ENCODE data around the gene PILRA. TPM values are rescaled to one million over a fixed set of nuclear protein-coding genes. Genes with fewer than 3 reads are reported as not detected.
A peak's percentile ranks its signal among the peaks of the same experiment; 100 is the strongest.

Gene PILRA
- total and polyA plus RNA-seq, 4 experiments from 2014 or later, result 0.32 to 5.8 (median 5.7) TPM; not detected in 1

DNA sequence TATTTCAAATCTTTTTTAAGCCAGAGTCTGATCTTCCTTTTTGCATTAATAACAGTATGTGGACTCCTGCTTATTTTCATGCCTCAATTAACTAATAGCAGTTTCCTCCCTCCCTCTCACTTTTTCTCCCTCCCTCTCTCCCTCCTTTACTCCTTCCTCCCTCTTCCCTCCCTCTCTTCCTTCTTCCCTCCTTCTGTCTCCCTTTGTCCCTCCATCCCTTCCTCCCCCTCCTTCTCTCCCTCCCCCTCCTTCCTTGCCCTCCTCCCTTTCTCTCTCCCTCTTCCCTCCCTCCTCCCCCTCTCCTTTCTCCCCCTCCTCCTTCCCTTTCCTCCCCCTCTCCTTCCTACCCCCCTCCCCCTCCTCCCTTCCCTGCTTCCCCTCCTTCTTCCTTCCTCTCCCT, 53.2 kb downstream of the PILRA start:
- no peaks in the 10 kb centered on the region for H3K27me3 ChIP-seq (ENCODE audit: insufficient read depth, low read length)
- no peak overlapping the region for H3K4me3 Mint-ChIP-seq
- DNase-seq, result no peak
- ChIA-PET CTCF (ENCODE audit: partially characterized antibody) (no interaction called here), POLR2A (ENCODE audit: partially characterized antibody) (interaction anchor here (1.0 kb wide), 1 partner anchor 278 kb away, joined by 3 read pairs; no protein-coding TSS in a partner anchor)
- H3K4me3 ChIP-seq (ENCODE audit: low read length in 2 of 2), result no peak overlapping the region
- H3K4me1 Mint-ChIP-seq, result peaks cover 5 to 36% (median 16%) of the 10 kb centered on the region in 4 donors
- H3K36me3 ChIP-seq (ENCODE audit: insufficient read depth, low read length), result no peaks in the 10 kb centered on the region
- peaks cover 0 to 23% of the 10 kb centered on the region in 2 donors for H3K36me3 Mint-ChIP-seq
- H3K27ac Mint-ChIP-seq, result no peak overlapping the region
- H3K9me3 Mint-ChIP-seq, result peaks cover 0 to 12% (median 0%) of the 10 kb centered on the region in 8 donors
- intact Hi-C loops (cut with micrococcal nuclease), result loop anchor here (5.0 kb wide), 1 partner anchor 344 kb away; the partner anchor contains the start of gene ZNF3
- H3K9me3 ChIP-seq (ENCODE audit: control insufficient read depth in 1 of 2, low read length in 2 of 2), result no peaks in the 10 kb centered on the region
- H3K27ac ChIP-seq (ENCODE audit: low read depth, low read length), result no peak overlapping the region
- H3K4me1 ChIP-seq (ENCODE audit: insufficient read depth, low read length), result peaks cover 20% of the 10 kb centered on the region
- peaks cover 0 to 5% of the 10 kb centered on the region in 2 donors for H3K27me3 Mint-ChIP-seq

DNA sequence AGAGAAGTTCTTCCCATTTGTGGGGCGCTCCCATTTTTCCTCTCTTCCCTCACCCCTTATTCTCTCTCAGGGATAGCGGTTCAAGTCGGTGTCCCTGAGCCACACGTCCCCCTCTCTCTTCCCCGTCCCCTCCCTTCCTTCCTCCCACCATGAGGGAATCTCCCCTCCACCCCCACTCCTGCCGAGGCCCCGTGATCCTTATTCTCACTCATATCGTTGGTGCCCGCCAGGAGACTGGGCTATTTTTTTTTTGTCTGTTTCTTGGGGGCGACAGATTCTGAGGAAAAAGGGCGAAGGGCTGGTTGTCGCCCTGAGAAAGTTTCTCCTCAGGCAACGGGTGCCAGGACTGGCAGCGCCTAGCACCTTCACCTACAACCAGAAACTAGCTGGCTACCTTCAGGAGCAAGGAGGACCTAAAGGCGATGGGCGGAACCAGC, 54.5 kb downstream of the PILRA start:
- Histone ChIP-seq H3K4me3 (ENCODE audit: low read length in 2 of 2) (peak overlapping the region in 1 of 2 donors; percentile 95), H3K4me1 (ENCODE audit: insufficient read depth, low read length) (peaks cover 32% of the 10 kb centered on the region), H3K27me3 (ENCODE audit: insufficient read depth, low read length) (no peaks in the 10 kb centered on the region), H3K27ac (ENCODE audit: low read depth, low read length) (peak overlapping the region; percentile 100), H3K36me3 (ENCODE audit: insufficient read depth, low read length) (peaks cover 5% of the 10 kb centered on the region), H3K9me3 (ENCODE audit: control insufficient read depth in 1 of 2, low read length in 2 of 2) (no peaks in the 10 kb centered on the region)
- peaks cover 13 to 48% (median 27%) of the 10 kb centered on the region in 4 donors for H3K4me1 Mint-ChIP-seq
- peaks cover 0 to 5% of the 10 kb centered on the region in 2 donors for H3K27me3 Mint-ChIP-seq
- ChIA-PET POLR2A (ENCODE audit: partially characterized antibody) (interaction anchor here (0.6 to 5.2 kb wide), 32 partner anchors 7 to 1024 kb away, joined by 3 to 80 read pairs (median 8); partner anchors contain the start of genes AGFG2, AP4M1, BUD31 and COPS6), CTCF (ENCODE audit: partially characterized antibody) (interaction anchor here (0.9 to 2.5 kb wide), 6 partner anchors 12 to 278 kb away, joined by 3 to 10 read pairs (median 3); partner anchors contain the start of gene POP7)
- DNase-seq, result no peak
- H3K4me3 Mint-ChIP-seq, result peak overlapping the region in 7 of 8 donors; percentile 91 to 100 (median 99)
- peaks cover 0 to 35% of the 10 kb centered on the region in 2 donors for H3K36me3 Mint-ChIP-seq
- H3K9me3 Mint-ChIP-seq, result peaks cover 0 to 12% (median 0%) of the 10 kb centered on the region in 8 donors
- intact Hi-C loops (cut with micrococcal nuclease), result loop anchor here (1.0 to 5.0 kb wide), 11 partner anchors 9 to 923 kb away; partner anchors contain the start of genes FBXO24, LAMTOR4, LRCH4 and MOSPD3
- H3K27ac Mint-ChIP-seq, result peak overlapping the region; percentile 99 to 100 (median 100)

DNA sequence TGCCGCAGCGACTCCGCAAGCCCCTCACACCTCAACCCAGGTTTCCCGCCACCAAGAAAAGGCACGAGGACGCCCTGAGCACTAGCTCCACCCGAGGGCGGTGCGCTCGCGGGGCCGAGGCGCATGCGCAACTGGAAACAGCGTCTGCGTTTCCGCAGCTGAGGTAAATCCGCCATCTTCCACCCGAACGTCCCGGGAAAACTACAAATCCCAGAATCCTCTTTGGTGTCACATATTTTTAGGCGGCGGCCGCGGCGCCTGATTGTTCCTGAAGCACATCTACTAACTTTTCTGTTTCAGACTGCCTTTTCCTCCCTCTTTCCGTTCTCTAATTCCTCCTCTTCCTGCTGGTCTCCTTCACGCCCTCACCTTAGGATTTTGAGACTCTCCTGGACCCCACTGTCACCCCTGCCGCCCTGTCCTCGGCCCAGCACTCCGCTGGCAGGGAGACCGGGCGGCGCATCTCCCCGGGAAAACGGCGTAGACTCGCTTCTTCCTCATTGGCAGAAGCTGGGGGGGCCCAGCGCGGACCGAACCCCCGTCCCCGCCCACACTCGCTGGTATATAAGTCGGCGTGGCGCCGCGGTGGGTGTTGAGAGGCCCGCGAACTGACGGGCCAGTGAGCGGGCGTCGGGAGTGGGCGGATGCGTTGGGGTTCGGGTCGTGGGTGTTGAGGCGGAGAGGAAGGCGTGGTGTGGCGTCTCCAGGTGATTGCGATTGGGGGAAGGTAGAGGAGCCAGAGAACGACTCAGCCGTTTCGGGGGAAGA, 55.1 kb downstream of the PILRA start, which contains the start of gene ZCWPW1:
Gene ZCWPW1, minus strand, starts transcription at position 505 of the 768 bp plus-strand sequence. CDS start 8,054 bp downstream, outside the sequence.
- Mint-ChIP-seq H3K9me3 (peaks cover 0 to 12% (median 0%) of the 10 kb centered on the region in 8 donors), H3K36me3 (peaks cover 0 to 41% of the 10 kb centered on the region in 2 donors), H3K27me3 (peaks cover 0 to 5% of the 10 kb centered on the region in 2 donors), H3K27ac (peak within 1 kb of the TSS; percentile 99 to 100 (median 100)), H3K4me1 (peaks cover 13 to 54% (median 30%) of the 10 kb centered on the region in 4 donors), H3K4me3 (peak within 1 kb of the TSS; percentile 91 to 100 (median 99))
- Histone ChIP-seq H3K36me3 (ENCODE audit: insufficient read depth, low read length) (peaks cover 6% of the 10 kb centered on the region), H3K4me1 (ENCODE audit: insufficient read depth, low read length) (peaks cover 34% of the 10 kb centered on the region), H3K27ac (ENCODE audit: low read depth, low read length) (peak within 1 kb of the TSS; percentile 100), H3K9me3 (ENCODE audit: control insufficient read depth in 1 of 2, low read length in 2 of 2) (no peaks in the 10 kb centered on the region), H3K27me3 (ENCODE audit: insufficient read depth, low read length) (no peaks in the 10 kb centered on the region), H3K4me3 (ENCODE audit: low read length in 2 of 2) (peak within 1 kb of the TSS; percentile 83 to 95)
- CTCF ChIA-PET (ENCODE audit: partially characterized antibody), result interaction anchor here (0.6 to 2.5 kb wide), 8 partner anchors 13 to 423 kb away, joined by 3 to 10 read pairs (median 3); partner anchors contain the start of gene POP7
- POLR2A ChIA-PET (ENCODE audit: partially characterized antibody), result interaction anchor here (0.6 to 5.2 kb wide), 62 partner anchors 8 to 1997 kb away, joined by 3 to 80 read pairs (median 5); partner anchors contain the start of genes AGFG2, AP4M1, ARPC1B and BUD31
- DNase-seq, result peak; percentile 98
- intact Hi-C loops (cut with micrococcal nuclease), result loop anchor here (1.0 to 5.0 kb wide), 11 partner anchors 8 to 924 kb away; partner anchors contain the start of genes FBXO24, LAMTOR4, LRCH4 and MOSPD3

DNA sequence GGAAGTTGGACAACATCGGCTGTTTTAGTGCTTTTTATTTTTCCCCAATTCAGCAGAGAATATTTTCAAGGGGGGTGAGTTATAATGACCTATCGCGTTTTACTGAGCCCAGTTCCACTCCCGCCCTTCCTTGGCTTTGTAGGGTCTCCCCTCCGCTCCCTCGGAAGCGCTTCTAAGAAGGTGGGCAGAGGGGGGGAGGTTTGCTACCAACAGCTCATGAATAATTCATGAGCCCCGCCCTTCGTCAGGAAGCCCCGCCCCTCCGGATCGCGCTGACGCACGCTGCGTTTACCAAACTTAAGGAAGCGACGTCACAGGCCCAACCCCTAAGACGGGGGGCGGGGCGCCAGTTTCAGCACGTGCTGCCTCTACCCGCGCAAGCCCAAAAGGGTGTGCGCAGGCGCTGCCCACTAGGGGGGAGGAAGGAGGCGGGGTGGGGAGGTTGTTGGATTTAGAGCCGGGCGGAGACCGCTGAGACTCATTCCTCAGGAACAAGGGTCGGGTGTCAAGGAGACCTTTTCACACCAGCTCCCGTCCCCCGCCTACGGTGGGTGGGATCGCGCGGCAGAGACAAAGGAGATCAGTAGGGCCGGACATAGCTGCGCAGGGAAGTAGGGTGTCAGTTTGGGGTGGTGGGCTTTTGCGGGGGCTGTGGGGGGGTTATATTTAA, 55.8 kb downstream of the PILRA start:
- peak; percentile 100 for DNase-seq
- POLR2A ChIA-PET (ENCODE audit: partially characterized antibody), result interaction anchor here (0.6 to 5.2 kb wide), 60 partner anchors 8 to 1997 kb away, joined by 3 to 80 read pairs (median 6); partner anchors contain the start of genes AGFG2, AP4M1, ARPC1B and BUD31
- intact Hi-C loops (cut with micrococcal nuclease), result loop anchor here (1.0 to 5.0 kb wide), 14 partner anchors 7 to 924 kb away; partner anchors contain the start of genes AGFG2, FBXO24, GNB2 and LAMTOR4
- Histone ChIP-seq H3K27ac (ENCODE audit: low read depth, low read length) (peak overlapping the region; percentile 100), H3K9me3 (ENCODE audit: control insufficient read depth in 1 of 2, low read length in 2 of 2) (no peaks in the 10 kb centered on the region), H3K36me3 (ENCODE audit: insufficient read depth, low read length) (peaks cover 13% of the 10 kb centered on the region), H3K4me1 (ENCODE audit: insufficient read depth, low read length) (peaks cover 41% of the 10 kb centered on the region), H3K4me3 (ENCODE audit: low read length in 2 of 2) (peak overlapping the region; percentile 83 to 95), H3K27me3 (ENCODE audit: insufficient read depth, low read length) (no peaks in the 10 kb centered on the region)
- Mint-ChIP-seq H3K4me3 (peak overlapping the region; percentile 91 to 100 (median 99)), H3K9me3 (peaks cover 0 to 12% (median 0%) of the 10 kb centered on the region in 8 donors), H3K27ac (peak overlapping the region; percentile 99 to 100 (median 100)), H3K36me3 (peaks cover 7 to 48% of the 10 kb centered on the region in 2 donors), H3K27me3 (peaks cover 0 to 5% of the 10 kb centered on the region in 2 donors), H3K4me1 (peaks cover 18 to 62% (median 36%) of the 10 kb centered on the region in 4 donors)
- CTCF ChIA-PET (ENCODE audit: partially characterized antibody), result interaction anchor here (0.6 to 2.5 kb wide), 4 partner anchors 21 to 423 kb away, joined by 3 to 10 read pairs (median 5); partner anchors contain the start of gene POP7

DNA sequence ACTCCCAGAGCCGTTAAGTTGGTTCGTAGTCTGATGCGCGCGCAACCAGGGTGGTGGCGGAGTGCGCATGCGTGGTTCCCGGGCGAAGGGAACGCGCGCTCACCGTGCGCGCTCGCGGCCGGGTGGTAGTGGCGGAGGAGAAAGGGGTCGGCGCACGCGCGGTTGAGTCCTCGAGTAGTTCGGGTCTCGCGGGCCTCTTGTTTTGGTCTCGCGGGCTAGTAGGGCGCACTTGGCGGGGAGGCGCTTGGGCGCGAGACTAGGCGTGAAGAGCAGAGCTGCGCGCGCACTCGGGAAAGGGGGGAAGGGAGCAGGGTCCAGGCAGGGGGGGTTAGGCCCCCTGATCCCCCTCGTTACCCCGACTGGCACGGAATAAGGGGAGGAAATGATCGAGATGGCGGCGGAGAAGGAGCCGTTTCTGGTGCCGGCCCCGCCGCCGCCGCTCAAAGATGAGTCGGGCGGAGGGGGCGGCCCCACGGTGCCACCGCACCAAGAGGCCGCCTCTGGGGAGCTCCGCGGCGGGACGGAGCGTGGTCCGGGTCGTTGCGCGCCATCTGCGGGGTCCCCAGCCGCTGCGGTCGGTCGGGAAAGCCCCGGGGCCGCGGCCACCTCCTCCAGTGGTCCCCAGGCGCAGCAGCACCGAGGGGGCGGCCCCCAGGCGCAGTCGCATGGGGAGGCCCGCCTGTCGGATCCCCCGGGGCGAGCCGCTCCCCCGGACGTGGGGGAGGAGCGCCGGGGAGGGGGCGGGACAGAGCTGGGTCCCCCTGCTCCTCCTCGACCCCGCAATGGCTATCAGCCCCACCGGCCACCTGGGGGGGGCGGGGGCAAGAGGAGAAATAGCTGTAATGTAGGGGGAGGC, 56.6 kb downstream of the PILRA start, which contains the start of gene MEPCE:
Gene MEPCE, plus strand, starts transcription at position 195 of the 856 bp plus-strand sequence. Its CDS starts 188 bp downstream, at position 383.
- peak within 1 kb of the TSS; percentile 83 to 95 for H3K4me3 ChIP-seq (ENCODE audit: low read length in 2 of 2)
- ChIA-PET POLR2A (ENCODE audit: partially characterized antibody) (interaction anchor here (0.6 to 5.2 kb wide), 48 partner anchors 8 to 1996 kb away, joined by 3 to 80 read pairs (median 7); partner anchors contain the start of genes AGFG2, AP4M1, ARPC1B and BUD31), CTCF (ENCODE audit: partially characterized antibody) (interaction anchor here (1.2 to 2.5 kb wide), 4 partner anchors 21 to 276 kb away, joined by 3 to 10 read pairs (median 5); partner anchors contain the start of gene POP7)
- Mint-ChIP-seq H3K36me3 (peaks cover 12 to 56% of the 10 kb centered on the region in 2 donors), H3K9me3 (peaks cover 0 to 12% (median 0%) of the 10 kb centered on the region in 8 donors), H3K27ac (peak within 1 kb of the TSS; percentile 99 to 100 (median 100)), H3K4me3 (peak within 1 kb of the TSS; percentile 91 to 100 (median 99)), H3K4me1 (peaks cover 24 to 69% (median 44%) of the 10 kb centered on the region in 4 donors), H3K27me3 (peaks cover 0 to 5% of the 10 kb centered on the region in 2 donors)
- H3K27ac ChIP-seq (ENCODE audit: low read depth, low read length), result peak within 1 kb of the TSS; percentile 100
- H3K36me3 ChIP-seq (ENCODE audit: insufficient read depth, low read length), result peaks cover 20% of the 10 kb centered on the region
- intact Hi-C loops (cut with micrococcal nuclease), result loop anchor here (1.0 to 5.0 kb wide), 8 partner anchors 20 to 925 kb away; partner anchors contain the start of genes AGFG2, GNB2, UFSP1 and ZKSCAN5
- no peaks in the 10 kb centered on the region for H3K27me3 ChIP-seq (ENCODE audit: insufficient read depth, low read length)
- H3K9me3 ChIP-seq (ENCODE audit: control insufficient read depth in 1 of 2, low read length in 2 of 2), result no peaks in the 10 kb centered on the region
- H3K4me1 ChIP-seq (ENCODE audit: insufficient read depth, low read length), result peaks cover 49% of the 10 kb centered on the region
- DNase-seq, result peak; percentile 95 to 96 (median 96)

Data from CD4-positive, alpha-beta memory T cell (primary cell).